Sigmoid colon (tissue), 7 donors: ENCODE results near the gene SCAMP2. TPM values are rescaled to one million over a fixed set of nuclear protein-coding genes. Genes with fewer than 3 reads are reported as not detected.
A peak's percentile ranks its signal among the peaks of the same experiment; 100 is the strongest.

ENCODE experiments used
- DNase-seq: peaks from one replicate; pipeline ENCODE4 v3.0.0-alpha.2; 2019
- H3K27ac ChIP-seq, 4 donors: fragments of 200-600 bp; sonication (generic); one replicate each; pipeline ENCODE4 v1.5.1; 2016 to 2019; ENCODE audit warnings: mild to moderate bottlenecking in 1 of 4
- H3K27me3 ChIP-seq, 3 donors: fragments of 200-600 bp; sonication (generic); one replicate each; pipeline ENCODE4 v1.5.1; 2019; ENCODE audit warnings: mild to moderate bottlenecking in 1 of 3
- H3K36me3 ChIP-seq, 4 donors: fragments of 200-600 bp; sonication (generic); one replicate each; pipeline ENCODE4 v1.5.1; 2016 to 2019
- H3K4me1 ChIP-seq, 4 donors: fragments of 200-600 bp; sonication (generic); one replicate each; pipeline ENCODE4 v1.5.1; 2017 to 2019
- H3K4me3 ChIP-seq, 4 donors: fragments of 200-600 bp; sonication (generic); one replicate each; pipeline ENCODE4 v1.5.1; 2017 to 2019; ENCODE audit warnings: mild to moderate bottlenecking in 2 of 4, moderate library complexity in 1 of 4
- H3K9me3 ChIP-seq, 4 donors: fragments of 200-600 bp in 3 of 4; sonication (generic) in 3 of 4; one replicate each; pipeline versions ENCODE4 v1.5.1 to v1.6.1; 2013 to 2019
- EP300 ChIP-seq, 4 donors: sonication (generic); formaldehyde crosslinking; IDR thresholded peaks; one replicate each; pipeline ENCODE4 v1.6.1; 2017; ENCODE audit warnings: antibody characterized with exemption in 4 of 4
- POLR2A ChIP-seq, 2 donors: fragments of 450-650 bp; IDR thresholded peaks; one replicate each; pipeline ENCODE4 v1.6.1; 2016; ENCODE audit warnings: antibody characterized with exemption in 2 of 2, mild to moderate bottlenecking in 2 of 2, moderate library complexity in 2 of 2
- POLR2AphosphoS5 ChIP-seq, 4 donors: sonication (generic); formaldehyde crosslinking; IDR thresholded peaks; one replicate each; pipeline ENCODE4 v1.6.1; 2017; ENCODE audit warnings: antibody characterized with exemption in 4 of 4
- WGBS, 2 donors: extraction: QIAGEN DNeasy Blood & Tissue Kit; methylation state at CpG; one replicate each; pipeline ENCODE4 v1.1.7; 2013; 5-methylcytosine and 5-hydroxymethylcytosine counted together
- intact Hi-C: fragments of 100-400 bp; cut with DNase I; formaldehyde crosslinking; loops from one replicate; pipeline ENCODE4 v1.15.1; 2023
- polyA plus RNA-seq, 3 donors: library from polyadenylated mRNA; stranded (reverse); fragments of 200-250 nt; gene quantifications; one replicate each; pipeline ENCODE4 v1.2.3, GENCODE V29; 2013
- total RNA-seq, 4 donors: library from RNA; depleted of rRNA; stranded (reverse); fragments of >200 nt; gene quantifications; one replicate each; pipeline ENCODE4 v1.1.0, GENCODE V29; 2016
- TF ChIP-seq, protein P1 (sequence below), 4 experiments: fragments of 450-650 bp in 3 of 4; fragments of 200-600 bp in 1 of 4; IDR thresholded peaks; one replicate each; pipeline ENCODE4 v1.5.1; 2016 to 2019; ENCODE audit warnings: antibody characterized with exemption in 4 of 4, mild to moderate bottlenecking in 3 of 4, moderate library complexity in 2 of 4
- donor health status: healthy with polysubstance abuse.
- donor health status: Bipolar disorder and iron deficiency.
- donor health status: healthy.

The SCAMP2 gene
- total and polyA plus RNA-seq, 7 donors: 27.8 to 131 (median 35.3) TPM

DNA sequence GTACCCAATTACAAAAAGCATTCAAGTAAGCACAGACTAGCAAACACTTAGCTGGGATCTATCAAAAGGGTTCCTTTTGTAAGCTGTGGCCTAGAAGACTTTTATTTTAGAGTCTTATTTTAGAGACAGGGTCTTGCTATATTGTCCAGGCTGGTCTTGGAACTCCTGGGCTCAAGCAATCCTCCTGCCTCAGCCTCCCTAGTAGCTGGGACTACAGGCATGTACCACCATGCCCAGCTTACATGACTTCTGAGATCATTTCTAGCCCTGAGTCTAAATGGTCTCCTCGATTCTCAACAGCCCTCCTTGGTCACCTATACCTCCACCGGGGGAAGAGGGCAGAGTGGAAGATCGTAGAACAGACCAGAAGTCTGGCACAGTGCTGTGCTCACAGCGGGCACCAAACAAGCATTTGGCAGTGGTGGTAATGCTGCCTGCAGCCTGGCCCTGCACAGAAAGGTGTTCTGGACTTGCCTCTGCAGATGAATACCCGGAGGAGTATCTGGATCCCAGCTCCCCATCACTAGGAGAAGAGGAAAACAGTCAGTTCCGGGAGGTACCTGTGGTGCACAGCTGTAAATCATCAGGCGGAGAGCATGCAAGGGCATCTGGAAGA lies 31.1 kb upstream of the SCAMP2 start:
- H3K4me3 ChIP-seq: no peak overlapping the region
- H3K9me3 ChIP-seq: no peaks in the 10 kb centered on the region
- H3K27me3 ChIP-seq: no peaks in the 10 kb centered on the region
- intact Hi-C loops: loop anchor here (5.0 kb wide), 2 partner anchors 48 to 122 kb away; partner anchors contain the start of gene CSK
- H3K36me3 ChIP-seq: peaks cover 21 to 53% (median 28%) of the 10 kb centered on the region in 4 donors
- peak; percentile 46 for DNase-seq
- TF ChIP-seq POLR2AphosphoS5 (IDR thresholded peaks at IDR 0.05) (no peak), POLR2A (IDR thresholded peaks at IDR 0.05) (no peak), EP300 (IDR thresholded peaks at IDR 0.05) (no peak)
- TF ChIP-seq, protein P1, sequence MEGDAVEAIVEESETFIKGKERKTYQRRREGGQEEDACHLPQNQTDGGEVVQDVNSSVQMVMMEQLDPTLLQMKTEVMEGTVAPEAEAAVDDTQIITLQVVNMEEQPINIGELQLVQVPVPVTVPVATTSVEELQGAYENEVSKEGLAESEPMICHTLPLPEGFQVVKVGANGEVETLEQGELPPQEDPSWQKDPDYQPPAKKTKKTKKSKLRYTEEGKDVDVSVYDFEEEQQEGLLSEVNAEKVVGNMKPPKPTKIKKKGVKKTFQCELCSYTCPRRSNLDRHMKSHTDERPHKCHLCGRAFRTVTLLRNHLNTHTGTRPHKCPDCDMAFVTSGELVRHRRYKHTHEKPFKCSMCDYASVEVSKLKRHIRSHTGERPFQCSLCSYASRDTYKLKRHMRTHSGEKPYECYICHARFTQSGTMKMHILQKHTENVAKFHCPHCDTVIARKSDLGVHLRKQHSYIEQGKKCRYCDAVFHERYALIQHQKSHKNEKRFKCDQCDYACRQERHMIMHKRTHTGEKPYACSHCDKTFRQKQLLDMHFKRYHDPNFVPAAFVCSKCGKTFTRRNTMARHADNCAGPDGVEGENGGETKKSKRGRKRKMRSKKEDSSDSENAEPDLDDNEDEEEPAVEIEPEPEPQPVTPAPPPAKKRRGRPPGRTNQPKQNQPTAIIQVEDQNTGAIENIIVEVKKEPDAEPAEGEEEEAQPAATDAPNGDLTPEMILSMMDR (IDR thresholded peaks at IDR 0.05): no peak
- WGBS, 2 donors: 90 to 94% methylated on average over 7 of the region's 7 CpGs
- H3K4me1 ChIP-seq: peaks cover 0 to 33% (median 28%) of the 10 kb centered on the region in 4 donors
- no peak overlapping the region for H3K27ac ChIP-seq

DNA sequence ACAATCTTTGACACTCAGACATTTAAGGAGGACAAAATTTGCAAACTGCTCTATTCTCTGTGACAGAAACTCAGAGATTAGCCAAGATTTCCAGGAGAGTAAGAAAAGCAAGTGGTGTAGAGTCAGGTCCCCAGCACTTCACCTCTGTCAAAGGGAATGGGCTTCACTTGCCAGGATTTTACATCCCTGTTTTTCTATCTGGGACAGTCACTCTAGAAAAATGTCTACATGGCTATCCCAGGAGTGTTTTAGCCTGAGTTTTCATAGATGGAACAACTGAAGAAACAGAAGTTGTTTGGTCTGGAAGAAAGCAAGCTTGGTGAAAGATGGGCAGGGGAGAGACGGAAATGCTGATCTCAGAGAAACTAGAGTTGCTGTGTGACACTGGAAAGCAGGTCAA lies 30.5 kb upstream of the SCAMP2 start:
- no peak overlapping the region for H3K27ac ChIP-seq
- no peaks in the 10 kb centered on the region for H3K27me3 ChIP-seq
- WGBS, 2 donors: 92 to 97% methylated on average over 1 of the region's 1 CpG
- peaks cover 21 to 60% (median 33%) of the 10 kb centered on the region in 4 donors for H3K36me3 ChIP-seq
- intact Hi-C loops: loop anchor here (5.0 kb wide), 2 partner anchors 49 to 121 kb away; partner anchors contain the start of gene CSK
- DNase-seq: no peak
- peaks cover 0 to 33% (median 28%) of the 10 kb centered on the region in 4 donors for H3K4me1 ChIP-seq
- TF ChIP-seq POLR2A (IDR thresholded peaks at IDR 0.05): no peak
- TF ChIP-seq EP300 (IDR thresholded peaks at IDR 0.05): no peak
- TF ChIP-seq, protein P1 (IDR thresholded peaks at IDR 0.05): no peak
- TF ChIP-seq POLR2AphosphoS5 (IDR thresholded peaks at IDR 0.05): no peak
- no peak overlapping the region for H3K4me3 ChIP-seq
- no peaks in the 10 kb centered on the region for H3K9me3 ChIP-seq

DNA sequence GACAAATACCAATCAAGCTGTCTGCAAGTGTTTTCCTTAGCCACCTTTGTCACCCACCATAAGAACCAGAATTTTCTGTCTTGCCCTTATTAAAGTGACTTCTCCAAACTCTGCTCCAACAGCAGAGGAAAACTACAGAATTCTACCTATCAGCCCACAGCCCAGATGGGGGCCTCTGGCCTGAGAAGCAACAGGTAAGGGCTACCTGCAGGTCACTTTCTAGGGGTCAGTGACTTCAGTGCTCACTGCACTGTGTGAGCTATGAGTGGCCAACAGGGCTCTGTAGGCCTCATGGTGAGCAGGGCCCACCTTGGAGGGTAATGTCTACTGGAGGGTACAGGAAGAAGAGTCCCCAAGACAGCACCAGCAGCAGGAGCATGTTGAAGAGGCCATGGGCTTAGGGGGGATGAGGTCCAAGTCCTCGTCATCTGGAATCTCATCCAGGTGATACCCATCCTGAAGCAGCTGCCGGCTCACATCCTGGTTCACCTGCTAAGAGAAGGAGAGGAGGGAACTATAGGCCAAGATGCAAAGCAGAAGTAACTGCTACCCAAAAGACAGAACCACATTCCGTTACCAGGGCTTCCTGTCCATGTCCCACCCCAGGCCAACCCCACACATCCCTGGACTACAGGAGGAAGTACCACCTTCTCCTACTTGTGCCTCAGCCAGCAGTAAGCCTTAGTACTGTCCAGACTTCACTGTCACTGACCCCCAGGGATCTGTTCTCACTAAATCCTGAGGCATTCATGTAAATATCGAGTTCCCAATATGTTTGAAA lies 29.3 kb upstream of the SCAMP2 start:
- WGBS, 2 donors: 83 to 92% methylated on average over 4 of the region's 4 CpGs
- Histone ChIP-seq H3K27me3 (no peaks in the 10 kb centered on the region), H3K36me3 (peaks cover 21 to 72% (median 33%) of the 10 kb centered on the region in 4 donors), H3K27ac (no peak overlapping the region), H3K4me3 (no peak overlapping the region), H3K9me3 (no peaks in the 10 kb centered on the region), H3K4me1 (peaks cover 0 to 29% (median 27%) of the 10 kb centered on the region in 4 donors)
- no peak for DNase-seq
- intact Hi-C loops: loop anchor here (5.0 kb wide), 2 partner anchors 50 to 120 kb away; partner anchors contain the start of gene CSK
- TF ChIP-seq POLR2AphosphoS5 (IDR thresholded peaks at IDR 0.05) (no peak), EP300 (IDR thresholded peaks at IDR 0.05) (no peak), POLR2A (IDR thresholded peaks at IDR 0.05) (no peak)
- TF ChIP-seq, protein P1 (IDR thresholded peaks at IDR 0.05): no peak

DNA sequence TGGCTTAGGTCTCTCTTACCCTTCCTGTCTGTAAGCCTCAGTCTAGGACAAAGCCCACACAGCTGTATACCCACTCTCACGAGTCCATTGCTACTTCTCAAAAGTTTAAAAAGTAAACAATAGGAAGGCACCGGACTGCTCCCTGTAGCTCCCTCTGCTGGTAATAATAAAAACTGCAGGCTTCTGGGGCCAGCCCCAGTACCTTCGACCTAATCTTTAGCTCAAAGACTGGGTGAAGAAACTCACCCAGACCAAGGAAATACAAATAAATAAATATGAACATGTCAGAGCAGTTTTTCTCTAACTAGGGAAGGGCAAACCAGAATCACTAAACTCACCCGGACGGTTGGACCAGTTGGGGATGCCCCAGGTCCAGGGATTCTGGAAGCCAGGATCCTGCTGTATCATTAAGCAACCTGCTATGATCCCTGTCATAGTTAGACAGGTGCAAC lies 28.5 kb upstream of the SCAMP2 start:
- H3K9me3 ChIP-seq: no peaks in the 10 kb centered on the region
- intact Hi-C loops: loop anchor here (2.0 to 5.0 kb wide), 3 partner anchors 51 to 119 kb away; partner anchors contain the start of genes CSK and ULK3
- no peak overlapping the region for H3K4me3 ChIP-seq
- H3K27me3 ChIP-seq: no peaks in the 10 kb centered on the region
- H3K4me1 ChIP-seq: peaks cover 0 to 28% (median 24%) of the 10 kb centered on the region in 4 donors
- no peak for TF ChIP-seq POLR2A (IDR thresholded peaks at IDR 0.05)
- TF ChIP-seq, protein P1 (IDR thresholded peaks at IDR 0.05): peak; percentile 67 to 96 (median 82)
- 5 to 26% methylated on average over 5 of the region's 5 CpGs for WGBS, 2 donors
- H3K36me3 ChIP-seq: peaks cover 21 to 79% (median 33%) of the 10 kb centered on the region in 4 donors
- peak; percentile 83 for DNase-seq
- peak overlapping the region in 2 of 4 donors; percentile 7 to 40 for H3K27ac ChIP-seq
